GM18519 (cell line): ENCODE data around the gene PES1.
"Not testable (repeated sequence)": the region's sequence is repeated elsewhere in the genome, so short reads cannot be mapped to it uniquely, and the experiment has no call there.

Experiments used
- ATAC-seq: cut with Tn5 transposase; IDR thresholded peaks from one replicate; pipeline ENCODE4 v1.9.1; 2021; ENCODE audit warnings: mild to moderate bottlenecking, moderate library complexity; ENCODE audit not compliant: unreplicated experiment, low FRiP score

The PES1 gene

DNA sequence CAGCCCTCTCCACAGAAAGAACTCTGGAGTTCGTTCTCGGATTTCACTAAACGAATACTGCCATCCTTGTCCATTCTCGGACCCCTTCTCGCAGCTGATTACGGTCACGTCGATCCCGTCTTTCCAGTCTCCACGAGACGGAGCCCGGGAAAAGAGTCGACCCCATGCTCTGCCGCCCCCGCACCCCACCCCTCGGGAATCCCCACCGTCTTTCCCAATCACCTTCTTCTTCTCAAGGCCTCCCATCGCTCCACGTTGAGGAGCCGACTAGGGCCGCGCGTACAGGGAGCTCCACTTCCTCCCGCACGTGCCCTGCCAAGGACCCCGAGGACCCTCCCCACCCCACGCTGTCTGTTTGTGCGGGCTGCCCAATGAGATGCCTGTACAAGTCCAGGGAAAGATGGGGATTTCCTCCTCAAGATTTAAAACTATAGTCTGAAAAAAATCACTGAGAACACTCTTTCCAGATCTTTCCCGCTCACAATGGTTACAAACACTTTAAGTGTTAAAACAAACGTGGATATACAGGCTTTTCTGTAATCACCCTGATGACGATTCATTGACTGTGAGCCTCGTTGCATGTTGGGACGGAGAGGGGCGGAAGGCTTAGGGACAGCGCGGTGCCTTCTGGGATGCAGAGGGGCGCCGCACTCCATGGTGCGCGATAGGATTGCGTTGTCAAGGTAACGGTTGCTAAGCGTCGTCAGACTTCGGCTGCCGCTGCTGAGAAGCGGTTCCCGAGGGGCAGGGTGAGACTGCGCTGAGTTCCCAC, at the start of gene PES1:
Gene PES1, minus strand, starts transcription at position 323 of the 772 bp plus-strand sequence. Its CDS starts 77 bp downstream, at position 246.
- ATAC-seq, result peak; percentile 80

GRCh38 chr22:30640839-30641430, 49.2 kb upstream of the PES1 start:
- no peak for ATAC-seq

GRCh38 chr22:30640361-30640760, 48.7 kb upstream of the PES1 start:
- no peak for ATAC-seq

DNA sequence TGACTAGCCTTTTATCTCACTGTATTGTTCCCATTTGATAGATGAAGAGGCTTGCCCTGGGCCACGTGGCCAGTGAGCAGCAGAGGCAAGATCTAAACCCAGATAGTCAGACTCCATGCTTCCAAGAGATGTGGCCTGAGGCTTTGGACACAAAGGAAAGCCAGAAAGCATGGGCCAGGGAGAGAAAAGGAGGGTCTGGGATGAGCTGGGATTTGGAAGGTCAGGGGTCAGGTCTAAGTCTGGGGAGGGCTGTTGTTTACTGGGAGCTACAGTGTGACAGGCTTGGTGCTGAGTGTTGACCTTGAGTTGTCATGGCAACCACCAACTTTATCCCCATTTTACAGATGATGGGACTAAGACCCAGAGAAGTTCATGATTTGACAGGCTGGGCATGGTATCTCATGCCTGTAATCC, 46.0 kb upstream of the PES1 start:
- no peak for ATAC-seq

DNA sequence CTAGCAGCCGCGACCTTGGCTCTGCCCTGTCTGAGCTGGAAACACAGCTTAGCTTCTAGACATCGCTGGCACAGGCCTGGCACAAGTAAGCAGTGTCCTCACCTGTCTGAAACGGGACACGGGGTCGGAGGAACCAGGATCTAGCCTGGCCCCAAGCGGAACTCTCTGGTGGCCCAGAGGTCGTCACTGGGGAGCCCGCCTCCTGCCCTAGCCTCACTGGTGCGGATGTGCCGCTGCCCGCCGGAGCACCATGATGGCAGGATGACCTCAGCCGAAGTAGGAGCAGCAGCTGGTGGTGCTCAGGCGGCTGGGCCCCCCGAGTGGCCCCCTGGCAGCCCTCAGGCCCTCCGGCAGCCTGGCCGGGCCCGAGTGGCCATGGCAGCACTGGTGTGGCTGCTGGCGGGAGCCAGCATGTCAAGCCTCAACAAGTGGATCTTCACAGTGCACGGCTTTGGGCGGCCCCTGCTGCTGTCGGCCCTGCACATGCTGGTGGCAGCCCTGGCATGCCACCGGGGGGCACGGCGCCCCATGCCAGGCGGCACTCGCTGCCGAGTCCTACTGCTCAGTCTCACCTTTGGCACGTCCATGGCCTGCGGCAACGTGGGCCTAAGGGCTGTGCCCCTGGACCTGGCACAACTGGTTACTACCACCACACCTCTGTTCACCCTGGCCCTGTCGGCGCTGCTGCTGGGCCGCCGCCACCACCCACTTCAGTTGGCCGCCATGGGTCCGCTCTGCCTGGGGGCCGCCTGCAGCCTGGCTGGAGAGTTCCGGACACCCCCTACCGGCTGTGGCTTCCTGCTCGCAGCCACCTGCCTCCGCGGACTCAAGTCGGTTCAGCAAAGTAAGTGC, 44.7 kb upstream of the PES1 start:
- no peak for ATAC-seq

- ATAC-seq, result peak; percentile 33
Measured at GRCh38 chr22:30635273-30636225, 43.8 kb upstream of the PES1 start, which contains the start of gene SLC35E4. Gene SLC35E4, plus strand, starts transcription at chr22:30635781. Its CDS starts 670 bp downstream, at chr22:30636451.

DNA sequence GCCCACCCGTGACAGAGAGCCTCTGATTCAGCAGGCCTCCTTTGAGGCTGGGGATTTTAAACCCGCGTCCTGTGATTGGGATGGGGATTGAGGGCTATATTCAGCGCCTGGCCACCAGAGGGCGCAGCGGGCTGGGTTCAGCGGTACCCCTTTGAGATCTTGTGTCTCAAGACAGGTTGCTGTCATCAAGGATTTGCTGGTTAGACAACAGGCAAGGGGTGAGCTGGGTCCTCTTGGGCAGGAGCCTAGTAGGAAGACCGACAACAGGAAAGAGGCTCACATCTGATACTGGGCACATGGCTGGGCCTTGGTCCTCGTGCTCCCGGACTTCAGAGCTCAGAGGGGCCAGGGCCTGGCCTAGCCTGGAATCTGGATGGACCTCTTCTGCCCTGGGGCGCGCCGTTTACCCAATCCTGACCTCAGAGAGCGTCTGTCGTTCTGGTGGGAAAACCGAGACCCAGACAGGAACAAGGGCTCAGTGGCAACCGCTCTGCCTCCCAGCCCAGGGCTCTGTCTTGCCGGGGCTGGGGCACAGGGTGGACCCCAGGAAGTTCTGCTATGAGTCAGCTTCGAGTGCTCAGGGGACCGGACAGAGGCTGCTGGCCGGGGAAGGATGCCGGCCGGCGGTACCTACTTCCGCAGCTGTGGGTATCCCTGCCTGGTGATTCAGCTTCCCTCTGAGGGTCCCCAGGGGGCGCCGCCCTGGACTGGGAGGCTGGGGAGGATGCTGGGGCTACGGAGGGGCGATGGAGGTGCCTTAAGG, 42.9 kb upstream of the PES1 start:
- peak; percentile 38 for ATAC-seq

DNA sequence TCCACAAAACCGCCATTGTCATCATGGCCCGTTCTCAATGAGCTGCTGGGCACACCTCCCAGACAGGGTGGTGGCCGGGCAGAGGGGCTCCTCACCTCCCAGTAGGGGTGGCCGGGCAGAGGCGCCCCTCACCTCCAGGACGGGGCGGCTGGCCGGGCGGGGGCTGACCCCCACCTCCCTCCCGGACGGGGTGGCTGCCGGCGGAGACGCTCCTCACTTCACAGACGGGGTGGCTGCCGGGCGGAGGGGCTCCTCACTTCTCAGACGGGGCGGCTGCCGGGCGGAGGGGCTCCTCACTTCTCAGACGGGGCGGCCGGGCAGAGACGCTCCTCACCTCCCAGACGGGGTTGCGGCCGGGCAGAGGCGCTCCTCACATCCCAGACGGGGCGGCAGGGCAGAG, 39.8 kb upstream of the PES1 start:
- ATAC-seq, result not testable (repeated sequence)

DNA sequence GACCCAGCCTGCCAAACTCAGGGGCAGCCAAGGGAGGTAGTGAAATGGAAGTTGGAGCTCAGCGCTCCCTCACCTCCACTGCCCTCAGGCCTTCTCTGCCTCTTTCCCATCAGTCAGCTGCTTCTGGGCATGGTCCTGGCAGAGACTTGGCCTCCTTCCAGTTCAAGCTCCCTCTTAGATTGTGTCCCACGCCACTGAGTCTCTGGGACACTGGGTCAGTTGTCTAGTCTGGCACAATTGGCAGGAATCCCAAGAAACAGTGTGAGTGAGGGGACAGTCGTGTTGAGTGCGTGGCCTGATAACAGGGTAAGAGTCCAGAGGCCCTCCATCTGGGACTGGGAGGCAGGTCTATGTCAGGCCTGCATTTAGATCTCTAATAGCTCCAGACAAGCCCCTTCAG, 36.8 kb upstream of the PES1 start:
- ATAC-seq, result no peak

GRCh38 chr22:30627471-30627870, 35.8 kb upstream of the PES1 start:
- no peak for ATAC-seq

- no peak for ATAC-seq
Measured at GRCh38 chr22:30626413-30626812, 34.7 kb upstream of the PES1 start.

- not testable (repeated sequence) for ATAC-seq
Measured at GRCh38 chr22:30619909-30620308, 28.2 kb upstream of the PES1 start.

- no peak for ATAC-seq
Measured at GRCh38 chr22:30617819-30618218, 26.1 kb upstream of the PES1 start.

DNA sequence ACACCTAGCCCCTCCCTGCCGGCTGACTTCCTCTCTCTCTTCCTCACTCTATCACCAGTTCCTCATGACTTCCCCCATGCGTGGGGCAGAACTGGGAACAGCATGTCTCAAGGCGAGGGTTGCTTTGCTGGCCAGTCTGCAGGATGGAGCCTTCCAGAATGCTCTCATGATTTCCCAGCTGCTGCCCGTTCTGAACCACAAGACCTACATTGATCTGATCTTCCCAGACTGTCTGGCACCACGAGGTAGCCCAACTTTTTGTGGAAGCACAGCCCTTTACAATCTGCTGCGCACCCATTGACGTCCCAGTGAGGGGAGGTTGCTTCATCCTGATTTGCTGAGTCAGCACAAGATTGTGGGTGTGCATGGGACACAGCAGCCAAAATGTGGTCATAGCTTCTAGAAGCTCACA, 23.8 kb upstream of the PES1 start:
- no peak for ATAC-seq

- no peak for ATAC-seq
Measured at GRCh38 chr22:30614879-30615278, 23.2 kb upstream of the PES1 start.

DNA sequence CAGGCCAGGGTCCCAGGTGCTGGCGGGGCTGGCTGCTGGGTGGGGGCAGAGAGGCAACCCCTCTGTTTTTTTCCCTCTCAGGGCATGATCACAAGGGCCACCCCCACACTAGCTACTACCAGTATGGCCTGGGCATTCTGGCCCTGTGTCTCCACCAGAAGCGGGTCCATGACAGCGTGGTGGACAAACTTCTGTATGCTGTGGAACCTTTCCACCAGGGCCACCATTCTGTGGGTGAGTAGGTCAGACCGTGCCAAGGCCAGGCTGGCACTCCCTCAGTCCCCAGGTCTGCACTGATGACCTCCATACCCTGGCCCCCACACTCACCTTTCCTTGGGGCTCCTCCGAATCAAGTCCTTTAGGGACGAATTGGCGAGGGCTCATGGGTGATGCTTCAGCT, 22.6 kb upstream of the PES1 start:
- ATAC-seq, result no peak

DNA sequence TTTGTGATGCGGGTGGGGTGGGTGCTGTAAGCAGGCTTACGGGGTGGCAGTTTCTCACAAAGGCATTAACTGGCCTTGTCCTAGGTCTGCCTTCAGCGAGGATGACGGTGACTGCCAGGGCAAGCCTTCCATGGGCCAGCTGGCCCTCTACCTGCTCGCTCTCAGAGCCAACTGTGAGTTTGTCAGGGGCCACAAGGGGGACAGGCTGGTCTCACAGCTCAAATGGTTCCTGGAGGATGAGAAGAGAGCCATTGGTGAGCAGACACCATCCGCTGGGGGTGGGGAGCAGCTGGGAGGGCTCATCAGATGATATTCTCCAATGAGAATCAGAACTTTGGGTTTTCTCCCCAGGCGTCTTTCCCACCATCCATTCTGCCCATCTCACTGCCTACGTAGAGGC, 21.1 kb upstream of the PES1 start:
- no peak for ATAC-seq

- ATAC-seq, result no peak
Measured at GRCh38 chr22:30611197-30611596, 19.5 kb upstream of the PES1 start.

GRCh38 chr22:30610299-30610698, 18.6 kb upstream of the PES1 start:
- no peak for ATAC-seq
